Coronary artery (tissue), 2 donors: Measurements from ENCODE around the gene SF3B2.

Experiments used
- DNase-seq: peaks from one replicate; pipeline ENCODE4 v3.0.0-alpha.2; 2017; ENCODE audit warnings: low spot score
- H3K27ac ChIP-seq, 2 donors: fragments of 200-600 bp; sonication (generic); one replicate each; pipeline ENCODE4 v1.5.1; 2016 to 2019
- H3K4me3 ChIP-seq: fragments of 200-600 bp; sonication (generic); 2 replicates; pipeline ENCODE4 v1.5.1; 2016; ENCODE audit warnings: mild to moderate bottlenecking, moderate library complexity
- TF ChIP-seq, protein P1 (sequence below): fragments of 200-600 bp; sonication (generic); IDR thresholded peaks from one replicate; pipeline ENCODE4 v1.5.1; 2019; ENCODE audit warnings: antibody characterized with exemption

The SF3B2 gene

DNA sequence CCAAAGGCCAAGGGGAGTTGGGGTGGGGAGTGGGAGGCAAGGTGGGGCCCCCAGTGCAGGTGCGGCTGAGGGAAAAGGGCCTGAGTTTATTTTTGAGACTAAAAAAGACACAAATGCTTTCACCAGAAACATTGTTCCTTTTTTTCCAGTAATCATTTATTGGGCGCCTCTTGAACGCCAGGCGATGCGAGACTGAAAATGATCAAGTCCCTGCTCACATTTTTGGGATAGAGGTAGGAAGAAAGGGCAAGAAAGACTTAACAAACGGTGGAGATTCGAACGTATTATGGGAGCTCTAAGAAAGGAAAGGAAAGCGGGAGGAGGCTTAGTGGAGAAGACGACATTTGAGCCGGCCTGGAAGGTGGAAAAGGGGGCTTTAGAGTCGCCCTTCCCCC is 796 bp upstream of the SF3B2 start:
- TF ChIP-seq, protein P1, sequence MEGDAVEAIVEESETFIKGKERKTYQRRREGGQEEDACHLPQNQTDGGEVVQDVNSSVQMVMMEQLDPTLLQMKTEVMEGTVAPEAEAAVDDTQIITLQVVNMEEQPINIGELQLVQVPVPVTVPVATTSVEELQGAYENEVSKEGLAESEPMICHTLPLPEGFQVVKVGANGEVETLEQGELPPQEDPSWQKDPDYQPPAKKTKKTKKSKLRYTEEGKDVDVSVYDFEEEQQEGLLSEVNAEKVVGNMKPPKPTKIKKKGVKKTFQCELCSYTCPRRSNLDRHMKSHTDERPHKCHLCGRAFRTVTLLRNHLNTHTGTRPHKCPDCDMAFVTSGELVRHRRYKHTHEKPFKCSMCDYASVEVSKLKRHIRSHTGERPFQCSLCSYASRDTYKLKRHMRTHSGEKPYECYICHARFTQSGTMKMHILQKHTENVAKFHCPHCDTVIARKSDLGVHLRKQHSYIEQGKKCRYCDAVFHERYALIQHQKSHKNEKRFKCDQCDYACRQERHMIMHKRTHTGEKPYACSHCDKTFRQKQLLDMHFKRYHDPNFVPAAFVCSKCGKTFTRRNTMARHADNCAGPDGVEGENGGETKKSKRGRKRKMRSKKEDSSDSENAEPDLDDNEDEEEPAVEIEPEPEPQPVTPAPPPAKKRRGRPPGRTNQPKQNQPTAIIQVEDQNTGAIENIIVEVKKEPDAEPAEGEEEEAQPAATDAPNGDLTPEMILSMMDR: no peak
- DNase-seq: no peak
- Histone ChIP-seq H3K27ac (peak overlapping the region; percentile 89 to 95), H3K4me3 (peak overlapping the region; percentile 99)

DNA sequence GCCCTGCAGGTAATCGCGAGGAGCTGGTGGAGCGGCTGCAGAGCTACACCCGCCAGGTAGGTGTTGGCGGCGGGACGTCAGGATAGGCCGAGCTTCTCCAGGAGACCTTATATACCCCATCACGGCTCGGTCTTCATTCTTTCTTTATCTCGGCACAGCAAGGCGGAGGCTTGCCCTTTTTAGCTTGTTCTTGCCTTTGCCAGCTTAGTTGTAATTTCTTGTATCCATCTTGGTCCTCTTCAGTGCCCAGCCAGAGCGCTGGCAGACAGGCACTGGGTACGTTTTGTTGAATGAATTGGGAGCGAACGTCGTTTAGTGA is 459 bp downstream of the SF3B2 start:
- Histone ChIP-seq H3K27ac (peak overlapping the region; percentile 89 to 95), H3K4me3 (peak overlapping the region; percentile 99)
- TF ChIP-seq, protein P1: no peak
- DNase-seq: no peak

DNA sequence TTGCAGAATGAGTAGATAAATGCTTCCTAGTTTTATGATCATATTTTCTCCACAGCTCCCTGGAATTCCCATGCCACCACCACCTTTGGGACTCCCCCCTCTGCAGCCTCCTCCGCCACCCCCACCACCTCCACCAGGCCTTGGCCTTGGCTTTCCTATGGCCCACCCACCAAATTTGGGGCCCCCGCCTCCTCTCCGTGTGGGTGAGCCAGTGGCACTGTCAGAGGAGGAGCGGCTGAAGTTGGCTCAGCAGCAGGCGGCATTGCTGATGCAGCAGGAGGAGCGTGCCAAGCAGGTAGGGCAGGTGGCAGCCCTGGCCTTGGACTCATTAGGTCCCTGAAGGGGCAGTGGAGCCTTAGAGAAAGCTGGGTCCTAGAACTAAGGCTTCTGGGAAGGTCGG is 2.9 kb downstream of the SF3B2 start:
- no peak overlapping the region for H3K27ac ChIP-seq
- DNase-seq: no peak
- H3K4me3 ChIP-seq: no peak overlapping the region
- TF ChIP-seq, protein P1: no peak

GRCh38 chr11:66056501-66056900 is 4.3 kb downstream of the SF3B2 start:
- TF ChIP-seq, protein P1: no peak

GRCh38 chr11:66059966-66060680 is 8.0 kb downstream of the SF3B2 start:
- H3K4me3 ChIP-seq: no peak overlapping the region
- TF ChIP-seq, protein P1: no peak
- no peak overlapping the region for H3K27ac ChIP-seq
- DNase-seq: no peak

More at GRCh38 chr11:66056501-66056900, 4.3 kb downstream of the SF3B2 start:
- DNase-seq: no peak
- no peak overlapping the region for H3K27ac ChIP-seq
- no peak overlapping the region for H3K4me3 ChIP-seq

GRCh38 chr11:66061268-66061667 is 9.1 kb downstream of the SF3B2 start:
- Histone ChIP-seq H3K27ac (no peak overlapping the region), H3K4me3 (no peak overlapping the region)
- no peak for DNase-seq
- TF ChIP-seq, protein P1: no peak

- H3K4me3 ChIP-seq: no peak overlapping the region
- DNase-seq: no peak
- TF ChIP-seq, protein P1: no peak
- no peak overlapping the region for H3K27ac ChIP-seq
These were observed 10.2 kb downstream of the SF3B2 start for GRCh38 chr11:66062408-66062807.
